NCI-H2107 (cell line): ENCODE results near the gene ETV5.

Experiments used
- DNase-seq: peaks from one replicate; lab custom pipeline; 2025; lab: John Stamatoyannopoulos, UW

Gene ETV5

DNA sequence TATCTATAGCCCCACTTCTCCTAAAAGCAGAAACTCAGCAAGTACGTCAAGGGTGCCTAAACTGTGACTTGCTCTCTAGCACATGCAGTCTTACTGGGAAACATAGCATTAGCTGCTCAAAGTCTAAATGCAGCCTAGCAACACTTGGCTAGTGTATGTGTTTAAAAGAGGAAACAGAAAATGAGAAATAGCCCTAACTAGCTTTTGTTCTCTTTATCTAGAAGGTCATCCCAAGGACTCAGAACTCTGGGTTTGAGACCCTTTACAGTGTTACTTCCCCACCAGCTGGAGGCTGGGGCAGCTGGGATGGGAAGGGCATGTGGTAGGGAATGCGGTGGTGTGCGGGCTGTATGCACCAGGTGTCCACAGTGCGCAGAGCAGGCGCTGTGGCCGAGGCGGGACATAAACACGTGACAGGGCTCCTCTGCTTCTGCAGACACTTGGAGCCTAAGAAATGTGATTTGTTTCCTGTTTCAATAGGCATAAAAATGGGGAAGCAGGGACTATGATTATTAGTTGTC is 13.3 kb downstream of the ETV5 start:
- no peak for DNase-seq

DNA sequence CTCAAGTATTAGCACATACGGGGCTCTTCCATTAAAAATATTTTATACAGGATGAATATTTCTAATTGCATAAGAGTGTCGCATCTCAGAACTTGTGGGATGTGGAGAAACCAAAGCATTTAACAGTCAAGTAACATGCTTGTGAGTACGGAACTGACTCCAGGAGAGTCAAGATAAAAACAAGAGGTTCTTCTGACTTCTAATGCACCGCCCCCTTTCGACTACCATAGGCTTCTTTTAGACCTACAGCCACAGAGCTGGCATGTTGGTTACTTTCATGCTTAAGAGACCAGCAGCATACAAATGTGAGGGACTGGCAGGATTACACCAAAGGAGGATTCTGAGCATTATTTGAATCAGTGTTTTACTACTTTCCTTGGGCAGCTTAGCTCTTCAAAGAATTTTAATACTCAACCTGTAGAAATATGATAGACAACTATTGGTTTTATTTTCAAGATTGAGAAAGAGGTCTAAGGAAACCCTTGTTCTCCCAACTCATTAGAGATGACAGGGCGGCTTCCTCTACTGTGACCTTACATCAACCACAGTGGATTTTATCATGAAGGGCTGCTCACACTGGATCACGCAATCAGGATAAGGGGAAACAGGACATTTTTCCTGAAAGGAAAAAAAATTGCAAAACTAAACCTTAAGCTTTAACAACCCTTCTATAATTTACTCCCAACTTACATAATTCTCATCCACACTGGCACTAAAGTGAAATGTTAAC is 14.0 kb downstream of the ETV5 start:
- no peak for DNase-seq

DNA sequence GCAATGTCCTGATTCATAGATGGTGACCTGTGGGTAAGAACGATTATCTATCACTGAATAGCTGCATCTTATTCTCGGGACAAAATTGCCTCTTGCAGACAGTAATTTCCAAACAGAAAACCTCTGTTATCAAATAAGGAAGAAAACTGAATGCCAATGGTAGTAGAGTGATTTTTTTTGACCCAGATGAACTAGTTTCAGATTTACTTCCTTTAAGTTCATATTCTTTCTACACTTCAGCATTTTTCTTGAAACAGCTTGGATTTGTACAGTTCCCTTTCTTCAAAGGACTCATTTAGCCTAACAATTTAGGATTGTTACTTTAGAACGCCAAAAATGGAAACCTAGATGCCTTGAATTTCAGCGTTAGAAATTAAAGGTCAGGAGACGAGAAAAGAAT is 14.6 kb downstream of the ETV5 start:
- no peak for DNase-seq

DNA sequence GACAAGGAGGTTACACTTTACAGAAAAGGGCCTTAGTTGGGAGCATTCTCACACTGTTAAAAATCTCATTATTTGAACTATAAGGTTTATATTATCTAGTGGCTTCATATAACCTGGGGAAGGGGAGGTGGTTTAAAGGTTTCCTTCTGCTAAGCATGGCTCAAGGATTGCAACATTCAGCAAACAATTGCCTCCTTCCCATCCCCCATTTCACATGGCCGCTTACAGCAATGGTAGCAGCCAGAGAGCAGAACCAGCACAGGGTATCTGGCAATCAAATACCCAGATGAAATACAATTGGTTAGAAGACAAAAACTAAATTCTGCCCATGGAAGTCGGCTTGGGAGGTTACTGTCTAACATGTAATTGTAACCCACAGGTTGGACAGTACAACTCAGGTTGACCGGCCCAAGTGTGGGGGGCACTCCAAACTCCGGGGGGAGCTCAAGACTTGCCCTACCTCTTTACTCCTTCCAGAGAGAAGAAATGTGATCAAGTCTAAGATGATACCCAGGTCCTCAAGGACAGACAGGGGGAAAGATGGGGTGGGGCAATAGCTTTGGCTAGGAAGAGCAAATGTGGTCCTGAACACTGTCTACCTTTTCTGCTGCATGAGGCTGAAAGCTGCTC is 15.5 kb downstream of the ETV5 start:
- no peak for DNase-seq

DNA sequence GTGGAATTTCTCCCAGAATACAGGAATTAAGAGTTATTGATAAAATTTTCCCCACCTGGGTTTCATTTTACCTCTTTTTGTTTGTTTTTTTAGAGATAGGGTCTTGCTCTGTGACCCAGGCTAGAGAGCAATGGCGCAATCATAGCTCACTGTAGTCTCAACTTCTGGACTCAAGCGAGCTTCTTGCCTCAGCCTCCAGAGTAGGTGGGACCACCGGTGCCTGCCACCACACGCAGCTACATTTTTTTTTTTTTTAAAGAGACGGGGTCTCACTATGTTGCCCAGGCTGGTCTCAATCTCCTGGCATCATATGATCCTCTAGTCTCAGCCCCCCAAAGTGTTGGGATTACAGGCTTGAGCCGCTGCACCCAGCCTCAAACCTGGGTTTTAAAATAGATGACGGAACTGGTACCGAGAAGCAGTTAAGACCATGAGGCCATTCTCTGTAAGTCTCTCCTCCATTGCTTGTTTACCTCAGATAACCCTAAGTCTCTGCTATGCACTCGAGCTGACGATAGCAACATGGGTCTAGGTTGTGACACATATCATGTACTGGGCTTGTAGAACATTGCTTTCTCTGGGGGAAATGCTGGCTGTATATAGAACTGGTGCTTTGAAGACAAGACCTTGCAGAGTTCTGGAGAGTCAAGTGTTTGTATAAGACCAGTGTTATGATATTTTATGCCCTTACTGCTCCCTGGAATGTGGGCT is 16.4 kb downstream of the ETV5 start:
- DNase-seq, result no peak

DNA sequence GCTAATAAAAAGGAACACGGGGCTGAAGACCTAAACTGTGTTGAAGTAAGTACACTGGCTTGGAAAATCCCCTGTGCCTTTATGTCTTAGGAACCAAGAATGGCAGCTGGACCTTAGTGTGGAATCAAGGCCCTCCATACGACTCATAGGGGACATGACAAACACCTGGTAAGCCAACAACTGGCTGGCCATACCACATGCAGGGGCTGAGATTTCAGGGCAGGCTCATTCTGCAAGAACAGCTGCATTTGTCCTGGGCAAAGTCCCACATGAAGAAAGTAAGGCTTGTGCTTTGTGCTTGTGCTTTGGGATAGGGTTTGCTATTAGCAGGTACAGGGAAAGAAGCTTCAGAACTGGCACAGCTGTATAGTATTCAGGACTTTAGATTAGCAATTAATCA is 18.0 kb downstream of the ETV5 start:
- no peak for DNase-seq

DNA sequence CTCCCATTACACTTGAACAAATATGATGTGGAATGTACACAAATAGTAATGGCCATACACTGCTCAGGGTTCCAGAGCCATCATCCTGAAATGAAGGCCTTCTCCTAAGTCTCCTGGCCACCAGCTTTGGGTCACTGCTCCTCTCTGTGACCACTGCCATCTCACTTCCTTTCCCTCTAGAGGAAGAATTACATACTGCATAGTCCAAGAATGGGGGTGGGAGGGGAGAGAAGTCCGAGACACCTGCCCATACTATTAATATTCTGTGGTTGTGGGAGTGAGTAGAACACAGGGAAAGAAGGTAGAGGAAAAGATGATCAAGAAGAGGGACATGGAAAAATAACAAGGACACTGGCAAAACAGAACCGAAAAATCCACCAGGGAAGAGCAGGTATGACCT is 20.6 kb downstream of the ETV5 start:
- no peak for DNase-seq

DNA sequence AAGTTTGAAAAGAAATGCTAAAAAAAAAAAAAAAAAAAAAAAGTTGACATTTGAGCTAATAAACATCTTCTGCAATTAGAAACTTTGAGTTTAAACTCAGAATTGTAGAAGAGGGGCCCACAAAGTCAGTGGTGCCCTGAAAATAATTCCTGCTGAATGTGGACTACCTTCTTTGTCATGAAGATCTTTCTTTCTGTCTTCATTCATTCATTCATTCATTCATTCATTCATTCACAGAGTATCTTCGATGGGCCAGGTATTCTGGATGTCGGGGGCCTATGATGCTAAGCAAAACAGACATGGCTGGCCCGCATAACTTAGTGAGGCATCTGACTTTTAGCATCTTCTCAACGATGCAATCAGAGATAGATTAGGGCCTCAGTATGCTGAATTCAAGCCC is 24.6 kb downstream of the ETV5 start:
- DNase-seq, result no peak

DNA sequence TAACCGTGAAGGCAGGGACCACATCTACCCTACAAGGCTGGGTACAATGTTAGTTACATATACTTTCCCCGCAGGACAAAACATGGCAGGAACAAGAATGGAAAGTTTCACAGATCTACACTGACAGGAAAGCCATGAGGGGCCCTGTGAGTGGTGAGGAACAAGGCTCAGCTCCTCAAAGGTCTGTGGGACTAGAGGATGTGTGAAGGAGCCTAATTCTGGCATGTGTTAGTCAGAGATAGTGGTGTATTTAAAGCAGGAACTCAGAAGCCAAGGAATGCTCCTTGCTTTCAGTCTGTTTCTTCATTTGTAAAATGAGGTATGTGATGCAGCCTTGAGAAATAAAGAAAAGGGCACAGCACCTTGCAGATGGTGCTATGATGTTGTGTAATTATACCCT is 25.1 kb downstream of the ETV5 start:
- no peak for DNase-seq

DNA sequence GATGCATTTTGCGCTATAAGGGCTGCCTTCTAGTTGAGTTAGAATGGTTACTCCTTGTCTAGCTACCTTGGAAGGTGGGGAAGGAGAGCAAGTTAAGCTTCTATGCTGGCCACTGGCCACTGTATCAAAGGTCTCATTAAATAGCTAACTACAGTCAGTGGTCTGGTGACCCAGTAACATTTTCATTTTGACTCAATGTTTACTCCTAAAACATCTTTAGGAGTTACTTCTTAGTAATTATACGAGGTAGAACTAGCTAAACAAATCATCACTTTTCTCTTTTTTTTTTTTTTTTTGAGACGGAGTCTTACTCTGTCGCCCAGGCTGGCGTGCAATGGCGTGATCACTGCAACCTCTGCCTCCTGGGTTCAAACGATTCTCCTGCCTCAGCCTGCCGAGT is 26.7 kb downstream of the ETV5 start:
- DNase-seq, result no peak

DNA sequence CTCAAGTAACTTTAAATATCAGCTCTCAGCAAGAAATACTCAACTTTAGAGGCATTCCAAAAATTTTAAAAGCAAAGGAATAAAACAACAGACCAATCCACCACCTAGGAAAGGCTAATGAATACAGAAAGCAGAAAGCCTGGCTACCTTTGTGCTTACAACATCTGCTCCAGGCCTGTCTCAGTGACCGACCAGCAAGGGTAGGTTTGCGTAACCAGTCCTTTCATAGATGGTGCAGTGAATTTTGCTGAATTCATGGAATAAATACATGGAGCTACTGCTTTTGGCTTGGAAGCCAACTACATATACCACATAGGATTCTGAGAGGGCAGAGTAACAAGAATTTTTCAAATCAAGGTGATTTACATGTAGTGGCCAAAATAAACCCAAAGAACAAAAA is 27.2 kb downstream of the ETV5 start:
- no peak for DNase-seq

DNA sequence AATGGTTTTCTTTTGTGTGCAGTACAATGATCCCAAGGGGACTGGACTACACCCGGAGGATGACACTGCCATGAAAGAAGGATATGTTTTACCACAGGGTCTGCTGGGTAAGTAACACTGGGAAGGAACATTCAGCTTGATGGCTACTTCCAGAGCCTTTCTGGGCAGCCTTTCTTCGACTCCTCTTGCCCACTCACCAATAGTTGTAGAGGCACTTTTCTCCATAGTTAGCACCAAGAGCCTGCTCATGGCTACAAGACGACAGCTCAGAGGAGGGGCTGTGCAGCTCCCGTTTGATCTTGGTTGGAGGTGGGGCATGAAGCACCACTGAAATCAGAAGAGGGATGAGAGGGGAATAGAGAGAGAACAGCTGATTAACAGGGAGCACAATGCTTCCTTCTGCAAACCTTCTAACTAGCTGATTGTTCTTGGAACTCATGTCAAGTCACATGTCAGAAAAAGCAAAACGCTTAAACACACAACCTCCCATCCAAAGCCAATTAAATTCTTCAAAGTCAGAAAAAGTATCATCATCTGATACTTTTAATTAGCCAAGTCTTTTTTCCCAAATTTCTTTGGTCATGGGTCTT is 27.9 kb downstream of the ETV5 start:
- DNase-seq, result no peak

DNA sequence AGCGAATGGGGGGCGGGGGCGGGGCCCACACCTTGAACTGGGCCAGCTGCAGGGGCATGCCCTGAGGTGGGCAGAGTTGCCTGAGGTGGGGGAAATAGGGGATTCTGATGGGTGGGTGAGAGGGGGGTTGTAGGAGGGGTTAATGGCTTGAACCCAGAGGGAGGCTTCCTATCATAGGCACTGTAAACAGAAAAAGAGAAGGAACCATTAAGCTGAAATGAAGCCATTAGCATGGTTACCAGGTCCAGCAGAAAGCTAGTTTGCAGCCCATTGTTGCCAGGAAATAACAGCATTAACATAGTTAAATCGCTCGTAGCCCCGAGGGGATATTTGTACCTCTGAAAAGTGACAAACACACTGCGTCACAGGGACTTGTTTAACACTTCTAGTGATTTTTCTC is 29.0 kb downstream of the ETV5 start:
- DNase-seq, result no peak

DNA sequence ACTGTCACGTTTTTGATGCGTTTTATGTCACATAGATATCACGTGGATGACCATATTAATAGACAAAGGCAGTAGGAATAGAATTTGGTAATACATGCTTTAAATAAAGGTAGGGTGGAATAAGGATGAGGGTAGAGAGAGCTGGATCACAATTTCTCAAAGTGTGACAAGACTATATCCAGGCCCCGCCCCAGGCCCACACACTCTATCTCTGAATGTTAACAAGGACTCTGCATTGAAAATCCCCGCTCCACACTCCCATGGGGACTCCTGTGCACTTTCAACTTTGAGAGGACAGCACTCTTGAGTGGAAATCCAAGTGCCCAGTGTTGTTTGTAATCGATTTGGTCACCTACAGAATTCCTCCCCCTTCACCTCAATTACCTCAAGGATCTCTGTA is 31.4 kb downstream of the ETV5 start:
- DNase-seq, result no peak

DNA sequence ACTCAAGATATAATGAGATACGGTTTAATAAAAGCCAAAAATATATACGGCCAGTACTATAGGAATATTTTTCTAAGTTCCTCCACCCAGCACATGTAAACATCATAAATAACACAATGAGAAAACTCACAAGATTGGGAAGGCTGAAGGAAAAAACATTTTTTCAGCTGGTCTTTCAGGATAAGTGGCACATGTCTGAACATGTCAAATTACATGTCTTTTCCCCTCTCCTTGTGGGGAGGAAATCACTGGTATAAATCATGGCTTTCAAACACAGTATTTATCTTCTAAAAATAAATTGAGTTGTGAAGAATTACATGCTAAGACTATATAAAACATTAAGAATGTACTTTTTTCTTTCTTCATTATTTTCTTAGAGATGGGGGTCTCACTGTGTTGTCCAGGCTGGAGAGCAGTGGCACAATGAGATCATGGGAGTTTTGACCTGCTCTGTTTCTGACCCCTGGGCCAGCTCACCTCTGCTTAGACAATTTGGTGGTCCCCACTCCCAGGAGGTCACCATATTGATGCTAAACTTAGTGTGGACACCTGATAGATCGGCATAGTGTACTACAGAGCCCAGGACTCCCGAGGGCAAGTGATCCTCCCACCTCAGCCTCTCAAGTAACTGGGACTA is 32.8 kb downstream of the ETV5 start:
- no peak for DNase-seq

DNA sequence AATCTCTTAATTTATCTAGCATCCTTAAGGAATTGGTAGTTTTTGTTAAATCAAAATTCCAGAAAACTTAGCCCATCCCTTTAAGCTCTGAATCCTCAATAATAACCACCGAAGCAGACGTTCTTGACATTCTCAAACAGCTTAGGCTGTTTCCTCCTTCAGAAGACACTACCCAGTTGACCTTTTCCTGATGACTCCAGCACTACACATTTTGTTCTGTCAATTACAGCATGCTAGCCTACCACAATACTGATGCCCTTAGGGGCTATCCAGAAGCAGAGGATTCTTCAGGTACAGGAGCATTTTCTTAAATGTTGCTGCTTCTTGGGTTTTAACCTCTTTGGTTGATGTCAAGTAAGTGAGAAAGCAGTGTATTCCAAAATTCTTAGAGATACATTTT is 33.4 kb downstream of the ETV5 start:
- no peak for DNase-seq

DNA sequence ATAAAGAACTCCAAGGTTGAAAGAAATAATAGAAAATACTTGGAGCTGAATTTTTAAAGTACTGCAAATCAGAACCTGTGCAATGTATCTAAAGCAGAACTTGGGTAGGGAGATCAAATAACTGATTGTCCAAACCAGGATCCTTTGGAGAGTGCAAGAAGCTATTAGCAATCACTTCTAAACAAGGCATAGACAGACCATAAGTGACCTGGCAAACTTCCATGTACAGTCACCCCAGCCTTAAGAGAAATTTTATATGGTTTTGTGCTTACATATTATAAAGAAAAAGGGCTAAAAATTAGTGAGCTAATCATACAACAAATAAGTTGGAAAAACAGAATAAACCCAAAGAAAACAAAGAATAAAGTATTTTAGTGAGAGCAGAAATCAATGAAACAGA is 35.2 kb downstream of the ETV5 start:
- no peak for DNase-seq

DNA sequence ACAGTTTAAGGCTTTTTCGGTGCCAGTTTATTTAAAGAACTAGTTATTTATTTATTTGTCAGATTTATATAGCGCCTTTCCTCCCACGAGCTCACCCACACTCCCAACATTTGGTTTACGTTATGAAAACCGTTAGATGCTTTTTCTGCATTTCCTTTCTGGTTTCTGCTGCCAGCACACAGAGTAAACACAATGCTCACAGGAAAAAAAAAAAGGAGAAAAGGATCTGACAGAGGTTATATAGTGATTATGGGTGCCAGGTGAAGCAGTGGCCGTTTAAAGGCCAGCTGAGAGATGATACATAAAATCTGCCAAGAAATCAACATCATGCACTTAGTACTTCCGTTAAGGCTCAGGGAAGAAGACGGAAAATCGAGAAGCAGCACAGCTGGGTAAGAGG is 37.9 kb downstream of the ETV5 start:
- no peak for DNase-seq

DNA sequence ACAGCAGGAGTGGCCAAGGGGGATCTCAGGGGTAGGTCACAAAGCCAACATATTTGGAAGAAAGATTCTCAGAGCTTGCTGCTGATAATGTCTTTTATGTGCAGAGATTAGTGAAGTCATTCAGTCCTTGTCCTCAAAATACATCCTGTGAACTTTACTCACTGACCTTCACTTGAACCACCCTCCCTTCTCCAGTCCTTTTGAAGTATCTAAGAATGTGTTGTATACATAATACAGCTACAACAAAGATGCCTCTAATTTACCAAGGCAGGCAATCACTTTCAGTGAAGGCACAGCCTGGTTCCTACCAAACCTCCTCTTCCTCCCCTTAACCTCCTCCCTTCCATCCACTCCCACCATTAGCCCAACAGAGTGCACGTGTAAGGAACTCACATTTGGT is 38.3 kb downstream of the ETV5 start:
- DNase-seq, result no peak

DNA sequence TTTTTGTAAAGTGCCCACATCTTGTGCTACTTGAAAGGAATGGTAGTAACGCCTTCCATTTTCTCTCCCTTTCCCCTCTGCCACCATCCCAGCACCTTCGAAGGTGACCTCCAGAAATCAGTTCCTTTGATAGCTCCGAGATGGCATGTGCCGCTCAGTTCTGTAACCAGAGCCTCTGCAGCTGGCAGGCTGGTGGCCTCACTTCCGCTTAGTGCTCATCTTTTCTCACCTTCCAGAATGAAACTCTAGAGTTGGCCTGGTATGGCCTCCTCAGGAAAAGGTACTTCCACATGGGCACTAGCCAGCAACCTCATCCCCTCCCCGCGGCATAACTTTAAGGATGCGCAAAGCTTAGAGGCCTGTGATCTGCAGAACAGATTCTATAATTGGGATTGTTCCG is 38.8 kb downstream of the ETV5 start:
- DNase-seq, result no peak

DNA sequence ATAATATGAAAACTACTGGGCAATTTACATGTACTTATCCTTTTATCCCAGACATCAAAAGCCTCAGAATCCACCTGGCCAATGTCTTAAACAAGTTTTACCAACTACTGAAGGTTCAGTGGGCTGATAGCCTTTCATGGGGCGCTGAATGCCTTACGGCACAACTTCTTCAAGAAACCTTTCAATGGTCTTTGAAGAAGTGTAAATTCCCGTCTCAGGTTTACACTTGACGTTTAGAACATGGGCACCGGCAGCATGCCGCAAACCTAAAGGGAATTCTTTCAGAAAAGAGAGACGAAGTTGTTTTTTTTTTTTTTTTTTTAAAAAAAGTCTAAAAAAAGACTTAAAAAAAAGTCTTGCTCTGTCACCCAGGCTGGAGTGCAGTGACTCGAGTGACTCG is 39.7 kb downstream of the ETV5 start:
- DNase-seq, result no peak

DNA sequence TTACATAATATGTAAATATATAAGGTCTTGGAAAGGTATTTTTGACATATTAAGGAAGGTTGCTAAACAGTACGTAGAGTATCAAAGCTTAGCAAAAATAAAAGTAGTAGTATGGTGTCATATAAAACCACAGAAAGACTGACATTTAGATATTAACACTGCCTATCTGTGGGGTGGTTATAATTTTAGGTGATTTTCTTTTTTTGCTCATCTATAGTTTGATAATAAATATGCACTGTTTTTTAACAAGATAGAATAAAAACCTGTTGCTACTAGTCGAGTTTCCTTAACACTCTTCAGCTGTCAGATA is 40.7 kb downstream of the ETV5 start:
- no peak for DNase-seq
